ENCODE results near the gene PPP3R1.

Gene PPP3R1

GRCh38 chr2:68252400-68253218 is at the start of gene PPP3R1:
PPP3R1 (minus strand) TSS chr2:68252532; CDS start chr2:68252127, 405 bp downstream.
- peak; percentile 86 to 94 (median 92) for DNase-seq

DNA sequence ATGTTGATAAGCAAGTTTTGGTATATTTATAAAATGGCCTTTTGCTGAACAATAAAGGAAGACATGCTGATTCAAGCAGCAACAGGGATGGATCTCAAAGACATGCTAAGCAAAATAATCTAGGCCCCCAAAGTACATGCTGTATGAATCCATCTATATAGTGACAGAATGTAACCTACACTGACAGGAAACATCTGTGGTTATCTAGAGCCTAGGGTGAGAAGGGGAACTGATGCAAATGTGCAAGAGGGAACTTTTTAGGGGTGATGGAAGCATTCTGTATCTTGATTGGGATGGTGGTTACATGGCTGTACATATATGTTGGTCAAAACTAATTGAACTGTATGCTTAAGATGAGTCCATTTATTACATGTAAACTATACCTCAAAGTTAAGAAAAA is 43.2 kb upstream of the PPP3R1 start:
- no peak for DNase-seq

GRCh38 chr2:68294913-68295312 is 42.6 kb upstream of the PPP3R1 start:
- no peak for DNase-seq

GRCh38 chr2:68294187-68294586 is 41.9 kb upstream of the PPP3R1 start:
- no peak for DNase-seq

DNA sequence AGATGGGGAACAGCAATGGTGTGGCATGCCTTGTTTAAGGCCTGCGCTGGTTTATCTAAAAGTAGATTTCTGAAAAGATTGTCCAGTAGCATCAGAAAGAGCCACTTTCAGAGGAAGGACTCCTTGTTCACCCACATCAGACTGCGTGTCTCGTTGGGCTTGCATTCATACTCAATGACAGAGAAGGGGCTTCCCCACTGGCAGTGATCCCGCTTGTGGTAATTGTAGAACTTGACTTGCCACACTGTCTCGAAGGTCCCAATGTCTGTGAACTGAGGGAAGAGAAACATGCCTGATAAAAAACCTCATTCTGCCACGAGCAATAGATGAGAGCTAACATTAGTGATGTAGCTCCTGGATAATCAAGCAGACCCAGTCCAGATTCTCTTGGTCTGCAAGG is 41.4 kb upstream of the PPP3R1 start:
- DNase-seq, result no peak

DNA sequence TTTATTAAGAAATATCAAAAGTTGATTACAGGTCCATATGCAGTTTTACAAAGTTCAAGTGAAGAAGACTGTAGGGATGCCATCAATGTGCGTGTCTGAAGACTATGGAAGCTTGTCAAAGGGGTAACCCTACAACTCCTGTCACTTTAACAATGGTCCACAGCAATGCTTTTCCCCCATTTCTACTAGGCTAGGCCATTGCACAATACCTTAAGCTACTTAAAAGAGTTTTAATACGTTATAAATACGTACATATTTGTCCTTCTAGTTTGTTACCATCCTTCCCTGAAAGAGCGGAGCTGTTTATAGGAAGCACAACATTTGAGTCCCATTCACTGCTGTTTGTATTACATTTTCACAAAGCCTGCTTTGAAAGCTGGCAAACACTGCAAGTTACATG is 40.7 kb upstream of the PPP3R1 start:
- DNase-seq, result no peak

DNA sequence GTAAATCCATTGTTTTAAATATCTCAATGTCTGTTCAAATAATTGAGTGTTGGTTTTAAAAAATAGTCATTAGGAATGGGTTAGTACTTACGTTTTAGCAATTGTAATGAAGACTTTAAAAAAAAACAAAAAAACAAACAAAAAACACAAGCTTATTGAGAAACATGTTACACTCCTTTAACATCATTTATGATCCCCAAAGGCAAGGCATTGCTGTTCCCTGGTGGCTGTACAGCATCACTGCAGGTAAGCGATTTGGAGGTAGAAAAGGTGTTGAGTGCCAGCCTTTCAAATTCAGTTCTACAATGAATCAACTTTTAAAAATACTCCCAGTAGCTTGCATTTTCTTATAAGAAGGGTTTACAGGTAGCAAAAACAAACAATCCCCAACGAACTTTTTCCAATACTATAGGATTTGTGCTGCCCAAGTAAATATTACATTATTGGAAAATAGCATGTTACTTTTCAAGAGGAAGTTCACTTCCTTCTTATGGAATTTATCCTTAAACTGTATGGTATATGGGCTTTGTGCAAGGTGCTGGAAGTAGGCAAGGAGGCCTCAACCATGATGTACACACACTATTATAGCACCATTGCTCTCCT is 39.9 kb upstream of the PPP3R1 start:
- DNase-seq, result no peak

DNA sequence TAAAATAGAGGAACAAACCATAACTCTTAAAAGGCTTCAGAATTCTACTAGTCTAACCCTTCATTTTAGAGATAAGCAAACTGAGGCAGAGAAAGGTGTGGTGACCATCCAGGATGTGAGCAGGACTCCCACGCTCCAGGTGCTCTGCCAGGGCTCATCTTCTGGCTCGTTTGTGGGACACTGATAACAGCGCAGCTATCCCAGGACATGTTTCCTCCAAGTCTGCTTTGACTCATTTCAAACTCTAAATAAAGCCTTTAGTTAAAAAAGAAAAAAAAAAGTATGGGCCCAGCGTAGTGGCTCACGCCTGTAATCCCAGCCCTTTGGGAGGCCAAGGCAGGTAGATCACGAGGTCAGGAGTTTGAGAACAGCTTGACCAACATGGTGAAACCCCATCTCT is 39.0 kb upstream of the PPP3R1 start:
- no peak for DNase-seq

DNA sequence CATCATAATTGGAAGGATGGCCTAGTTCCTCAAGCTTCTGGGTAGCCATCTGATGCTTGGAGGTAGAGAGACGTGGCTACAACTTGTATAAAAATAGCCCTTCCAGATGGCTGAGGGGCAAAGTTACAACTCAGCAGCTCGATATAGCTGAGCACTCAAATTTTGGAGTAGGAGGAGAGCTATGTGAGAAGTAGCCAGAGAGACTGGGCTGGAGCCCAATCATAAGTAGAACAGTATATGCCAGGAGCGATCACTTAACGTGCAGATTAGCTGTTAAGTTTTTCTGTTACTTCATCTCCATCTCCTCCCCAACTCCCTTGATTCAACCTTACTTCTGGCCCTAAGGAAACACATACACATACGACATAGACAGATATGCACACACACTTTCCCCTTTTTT is 38.6 kb upstream of the PPP3R1 start:
- DNase-seq, result no peak

DNA sequence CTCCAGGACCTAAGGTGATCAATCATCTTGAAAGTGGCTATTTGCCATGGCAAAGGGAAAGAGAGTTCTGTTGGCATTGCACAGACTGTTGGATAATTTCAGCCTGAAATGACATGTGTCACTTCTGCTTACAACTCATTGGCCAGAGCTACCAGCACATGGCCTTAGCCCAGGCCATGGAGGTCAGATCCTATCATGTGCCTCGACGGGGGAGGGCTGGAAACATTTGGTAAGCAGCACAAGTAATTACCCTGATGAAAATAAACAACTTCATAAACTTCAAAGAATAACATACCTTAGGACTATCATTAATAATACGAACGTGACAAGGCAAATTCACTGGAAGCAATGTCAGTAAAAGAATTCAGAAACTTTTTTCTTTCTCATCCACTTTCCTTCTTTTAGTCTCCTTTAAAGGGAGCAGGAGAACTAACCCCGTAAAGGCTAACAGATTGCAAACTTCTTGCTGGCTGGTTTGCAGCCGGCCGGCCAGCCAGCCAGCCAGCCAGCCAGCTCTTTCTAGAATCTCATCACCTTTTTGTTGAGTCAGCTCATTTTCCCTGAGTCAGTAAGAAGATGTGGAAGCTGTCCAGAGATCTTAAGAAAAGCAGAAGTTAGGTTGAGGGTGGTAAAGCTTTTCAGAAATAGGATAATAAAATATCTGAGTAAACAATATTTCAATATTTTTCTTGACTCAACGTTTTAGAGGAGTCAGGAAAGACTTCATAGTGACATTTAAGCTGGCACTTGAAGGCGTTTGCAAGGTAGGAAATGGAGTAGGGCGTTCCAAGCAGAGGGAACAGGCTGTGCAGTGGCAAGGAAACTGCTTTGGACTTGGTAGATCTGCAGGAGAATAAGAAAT is 35.5 kb upstream of the PPP3R1 start:
- no peak for DNase-seq

DNA sequence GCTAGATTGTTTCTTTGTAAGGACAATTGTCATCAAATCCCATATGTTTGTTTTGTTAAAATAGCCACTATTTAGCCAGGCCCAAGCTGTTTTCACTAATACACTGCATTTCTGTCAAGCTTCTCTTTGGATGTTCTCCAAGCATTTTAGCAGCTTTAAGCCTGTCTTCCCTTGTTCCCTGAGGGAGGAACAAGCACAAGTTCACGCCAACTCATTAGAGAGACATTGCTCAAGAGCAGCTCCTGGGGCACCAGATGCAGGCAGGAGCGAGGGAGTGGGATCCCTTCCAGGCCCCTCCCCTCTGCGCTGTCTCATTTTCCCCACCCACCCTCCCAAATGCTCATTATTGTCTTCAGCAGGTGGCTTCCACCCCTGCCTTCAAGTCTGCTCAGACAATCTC is 32.6 kb upstream of the PPP3R1 start:
- no peak for DNase-seq

DNA sequence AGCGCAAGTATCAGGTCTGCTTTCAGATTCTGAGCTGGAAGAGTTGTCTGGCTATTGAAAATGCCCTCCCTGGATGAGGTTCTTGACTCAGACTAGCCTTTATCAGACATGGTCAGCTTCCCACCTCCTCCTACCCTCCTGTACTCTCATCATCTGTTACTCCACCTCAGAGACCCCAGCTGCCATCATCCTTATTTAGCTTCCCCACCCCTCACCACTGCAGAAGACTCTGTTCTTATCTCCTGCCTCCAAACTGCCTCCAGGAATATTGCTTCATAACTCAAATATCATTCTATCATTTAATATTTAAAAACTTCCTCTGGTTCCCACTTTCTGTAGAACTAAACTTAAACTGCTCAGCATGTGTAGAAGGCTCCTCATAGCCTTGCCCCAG is 31.1 kb upstream of the PPP3R1 start:
- DNase-seq, result no peak

DNA sequence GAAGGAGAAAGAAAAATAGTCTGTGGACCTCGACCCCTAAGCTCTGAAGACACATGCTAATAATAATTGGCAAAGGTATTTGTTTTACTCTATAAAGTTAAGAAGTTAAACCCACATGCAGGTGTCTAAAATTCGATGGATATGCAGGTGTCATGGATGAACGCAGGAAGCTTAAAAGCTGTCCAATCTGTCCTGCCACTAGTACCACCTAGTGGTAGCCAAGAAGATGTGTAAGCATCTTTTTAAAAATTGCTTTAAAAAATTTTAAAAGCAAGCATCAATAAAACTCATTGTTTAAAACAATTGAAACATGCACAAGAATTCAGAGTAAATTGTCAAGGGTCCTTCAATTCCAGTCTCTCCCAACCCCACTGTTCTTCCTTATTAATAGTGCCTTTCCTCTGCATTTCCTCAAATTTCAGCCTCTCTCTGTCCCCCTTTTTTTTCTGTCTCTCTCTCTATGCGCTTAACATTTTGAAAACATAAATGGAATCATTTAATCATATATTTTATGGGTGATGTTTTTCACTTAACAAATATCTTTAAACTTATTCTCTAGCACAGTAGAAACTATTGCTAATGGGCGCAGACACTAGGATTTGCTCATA is 30.6 kb upstream of the PPP3R1 start:
- no peak for DNase-seq

DNA sequence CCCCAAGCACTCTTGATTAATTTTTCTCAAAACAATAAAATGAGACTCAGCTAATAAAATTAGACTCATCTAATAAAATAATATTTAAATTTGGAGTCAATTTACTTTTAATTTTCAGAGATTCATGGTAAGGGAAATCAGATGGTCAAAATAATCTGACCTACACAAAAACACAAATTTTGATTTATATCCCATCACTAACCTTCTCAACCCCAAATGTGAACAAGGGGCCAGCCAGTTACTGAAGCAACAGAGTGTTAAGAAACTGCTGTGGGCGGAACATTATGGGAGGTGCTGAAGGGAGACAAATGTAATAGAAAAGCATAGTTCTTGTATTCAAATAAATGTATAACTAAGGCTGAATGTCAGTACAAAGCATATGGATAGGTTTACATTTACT is 28.5 kb upstream of the PPP3R1 start:
- DNase-seq, result no peak

- DNase-seq, result no peak
Measured at GRCh38 chr2:68280348-68280747, 28.0 kb upstream of the PPP3R1 start.

GRCh38 chr2:68279691-68280090 is 27.4 kb upstream of the PPP3R1 start:
- no peak for DNase-seq

DNA sequence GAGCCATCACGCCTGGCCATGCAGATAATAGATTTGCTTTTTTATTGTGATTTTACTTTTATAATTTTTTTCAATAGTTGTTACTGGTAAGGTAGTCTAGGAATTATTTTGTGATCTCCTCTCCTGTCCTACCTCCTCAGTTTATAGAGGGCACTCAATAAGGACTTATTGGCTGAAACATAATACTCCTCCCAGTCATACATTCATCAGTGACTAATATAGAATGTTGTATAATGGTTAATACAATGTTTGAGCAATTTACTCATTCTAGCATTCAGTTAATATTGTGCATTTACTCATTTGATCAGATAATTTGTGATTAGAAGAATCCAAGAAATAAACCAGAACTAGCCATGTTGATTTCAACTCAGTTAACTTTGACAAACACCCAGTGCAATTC is 25.8 kb upstream of the PPP3R1 start:
- no peak for DNase-seq

DNA sequence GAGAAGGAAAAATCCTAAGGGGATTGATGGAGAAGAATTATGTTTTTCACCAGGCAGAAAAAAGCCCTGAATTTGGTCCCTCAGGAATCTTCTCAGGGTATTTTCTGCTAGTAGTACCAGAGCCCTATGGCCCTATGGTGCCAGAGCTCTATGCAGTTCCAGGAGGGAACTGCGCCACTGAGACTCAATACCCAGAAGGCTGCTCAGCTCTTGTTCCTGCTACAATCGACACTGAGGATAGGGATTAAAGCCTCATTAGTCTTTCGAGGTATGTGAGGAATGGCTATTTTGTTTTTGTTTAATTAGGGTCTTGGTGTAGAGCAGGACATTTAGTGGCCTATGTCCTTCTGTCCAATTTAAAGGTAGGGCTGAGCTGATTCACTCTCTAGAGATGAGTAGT is 21.7 kb upstream of the PPP3R1 start:
- no peak for DNase-seq

GRCh38 chr2:68272246-68272994 is 20.1 kb upstream of the PPP3R1 start:
- no peak for DNase-seq

DNA sequence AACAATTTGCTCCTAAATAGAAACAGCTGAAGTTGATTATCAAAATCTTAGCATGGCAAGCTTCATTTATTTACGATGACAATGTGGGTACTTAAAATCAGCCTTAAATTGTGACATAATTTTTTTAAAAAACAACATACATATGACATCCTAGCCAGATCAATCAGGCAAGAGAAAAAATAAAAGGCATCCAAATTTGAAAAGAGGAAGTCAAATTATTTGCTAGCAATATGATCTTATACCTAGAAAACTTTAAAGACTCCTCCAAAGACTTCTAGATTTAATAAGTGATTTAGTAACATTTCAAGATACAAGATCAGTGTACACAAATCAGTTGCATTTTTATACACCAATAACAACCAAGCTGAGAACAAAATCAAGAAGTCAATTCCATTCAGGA is 14.3 kb upstream of the PPP3R1 start:
- DNase-seq, result no peak

GRCh38 chr2:68263632-68264031 is 11.3 kb upstream of the PPP3R1 start:
- no peak for DNase-seq

GRCh38 chr2:68258851-68259250 is 6.5 kb upstream of the PPP3R1 start:
- DNase-seq, result no peak

DNA sequence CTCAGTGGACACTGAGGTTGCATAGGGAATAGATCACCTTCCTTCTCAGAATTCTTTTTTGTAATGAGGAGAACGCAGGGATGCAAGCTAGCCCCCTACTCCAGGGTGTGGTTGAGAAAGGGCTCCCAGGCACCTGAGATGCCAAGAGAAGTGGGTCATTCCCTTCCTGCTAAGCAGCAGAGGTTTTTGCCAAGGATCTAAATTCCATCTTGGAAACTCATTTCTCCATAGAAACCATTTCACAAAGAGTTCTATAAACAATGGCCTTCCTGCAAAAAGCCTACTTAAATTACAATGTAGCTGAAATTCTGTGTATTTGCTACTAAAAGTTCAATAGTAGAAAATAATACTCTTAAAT is 3.7 kb upstream of the PPP3R1 start:
- DNase-seq, result no peak
